Karpas-422 (cell line): ENCODE results near the gene GIPC2. TPM values are rescaled to one million over a fixed set of nuclear protein-coding genes. Genes with fewer than 3 reads are reported as not detected.

Experiments used
- DNase-seq: peaks from one replicate; pipeline ENCODE4 v3.0.0-alpha.2; 2015
- H2AFZ ChIP-seq: fragments of 200-600 bp; sonication (generic); 2 replicates; pipeline ENCODE4 v1.6.1; 2014; ENCODE audit warnings: antibody characterized with exemption, low read length, mixed read lengths
- H3K27ac ChIP-seq: fragments of 200-600 bp; sonication (generic); 2 replicates; pipeline ENCODE4 v1.5.1; 2014; ENCODE audit warnings: mild to moderate bottlenecking, low read length, moderate library complexity
- H3K27me3 ChIP-seq: fragments of 200-600 bp; sonication (generic); 2 replicates; pipeline ENCODE4 v1.6.1; 2014; ENCODE audit warnings: low read length, mixed read lengths
- H3K36me3 ChIP-seq: fragments of 200-600 bp; sonication (generic); 2 replicates; pipeline ENCODE4 v1.6.1; 2014; ENCODE audit warnings: low read length, mixed read lengths; ENCODE audit not compliant: insufficient read depth
- H3K4me1 ChIP-seq: fragments of 200-600 bp; sonication (generic); 2 replicates; pipeline ENCODE4 v1.6.1; 2014; ENCODE audit warnings: mild to moderate bottlenecking, low read length, mixed read lengths
- H3K4me2 ChIP-seq: fragments of 200-600 bp; sonication (generic); 2 replicates; pipeline ENCODE4 v1.6.1; 2014; ENCODE audit warnings: low read length, low read depth, mild to moderate bottlenecking; ENCODE audit not compliant: poor library complexity, severe bottlenecking
- H3K4me3 ChIP-seq: fragments of 200-600 bp; sonication (generic); 2 replicates; pipeline ENCODE4 v1.5.1; 2014; ENCODE audit warnings: mild to moderate bottlenecking, antibody characterized with exemption, low read length, mixed read lengths
- H3K79me2 ChIP-seq: fragments of 200-600 bp; sonication (generic); 2 replicates; pipeline ENCODE4 v1.6.1; 2014; ENCODE audit warnings: mild to moderate bottlenecking, low read length, mixed read lengths
- H3K9ac ChIP-seq: fragments of 200-600 bp; sonication (generic); 2 replicates; pipeline ENCODE4 v1.6.0; 2014; ENCODE audit warnings: low read length
- H3K9me2 ChIP-seq: fragments of 200-600 bp; sonication (generic), shearing (Covaris generic); replicated peaks from 2 replicates; pipeline ENCODE4 v1.6.0; 2014; ENCODE audit warnings: mild to moderate bottlenecking, low read length, moderate library complexity; ENCODE audit not compliant: insufficient read depth
- H3K9me3 ChIP-seq: fragments of 300-700, 200-600 bp; sonication (generic); 2 replicates; pipeline ENCODE4 v1.6.1; 2014; ENCODE audit warnings: low read length, mixed read lengths
- H4K20me1 ChIP-seq: fragments of 200-600 bp; sonication (generic); 2 replicates; pipeline ENCODE4 v1.6.1; 2014; ENCODE audit warnings: mild to moderate bottlenecking, antibody characterized with exemption, low read length, low read depth; ENCODE audit not compliant: insufficient read depth
- total RNA-seq: library from RNA; depleted of rRNA; stranded (reverse); fragments of >200 nt; shearing (Covaris generic); gene quantifications from 2 replicates; pipeline ENCODE4 v1.2.3, GENCODE V29; 2014; ENCODE audit warnings: low replicate concordance

GIPC2 gene
- total RNA-seq, 1 experiment from 2014 or later = 0.15 TPM

- H3K4me3 ChIP-seq = no peak overlapping the region
- no peak overlapping the region for H3K9ac ChIP-seq
- H3K79me2 ChIP-seq = no peaks in the 10 kb centered on the region
- no peaks in the 10 kb centered on the region for H3K9me3 ChIP-seq
- DNase-seq = no peak
- no peaks in the 10 kb centered on the region for H4K20me1 ChIP-seq
- H3K4me2 ChIP-seq = no peak overlapping the region
- H3K27me3 ChIP-seq = no peaks in the 10 kb centered on the region
- H3K4me1 ChIP-seq = no peaks in the 10 kb centered on the region
- no peaks in the 10 kb centered on the region for H3K36me3 ChIP-seq
- H2AFZ ChIP-seq = no peak overlapping the region
- H3K9me2 ChIP-seq = no peaks in the 10 kb centered on the region
- H3K27ac ChIP-seq = no peak overlapping the region
Measured at GRCh38 chr1:78094639-78095038, 48.9 kb downstream of the GIPC2 start.

- Histone ChIP-seq H3K9me2 (no peaks in the 10 kb centered on the region), H3K27me3 (no peaks in the 10 kb centered on the region), H2AFZ (no peak overlapping the region), H3K4me3 (no peak overlapping the region), H3K9me3 (no peaks in the 10 kb centered on the region), H3K36me3 (no peaks in the 10 kb centered on the region), H3K9ac (no peak overlapping the region), H3K4me1 (no peaks in the 10 kb centered on the region), H3K4me2 (no peak overlapping the region), H3K79me2 (no peaks in the 10 kb centered on the region), H4K20me1 (no peaks in the 10 kb centered on the region), H3K27ac (no peak overlapping the region)
- DNase-seq = no peak
Measured at GRCh38 chr1:78095593-78095992, 49.8 kb downstream of the GIPC2 start.

GRCh38 chr1:78096017-78096416 is 50.3 kb downstream of the GIPC2 start:
- no peak overlapping the region for H3K4me3 ChIP-seq
- no peak for DNase-seq
- H3K9me3 ChIP-seq = no peaks in the 10 kb centered on the region
- H3K27me3 ChIP-seq = no peaks in the 10 kb centered on the region
- H3K79me2 ChIP-seq = no peaks in the 10 kb centered on the region
- H2AFZ ChIP-seq = no peak overlapping the region
- H3K4me1 ChIP-seq = no peaks in the 10 kb centered on the region
- no peaks in the 10 kb centered on the region for H3K36me3 ChIP-seq
- no peak overlapping the region for H3K4me2 ChIP-seq
- no peak overlapping the region for H3K9ac ChIP-seq
- no peaks in the 10 kb centered on the region for H4K20me1 ChIP-seq
- no peaks in the 10 kb centered on the region for H3K9me2 ChIP-seq
- no peak overlapping the region for H3K27ac ChIP-seq

- H4K20me1 ChIP-seq = no peaks in the 10 kb centered on the region
- DNase-seq = no peak
- H3K27ac ChIP-seq = no peak overlapping the region
- H2AFZ ChIP-seq = no peak overlapping the region
- no peaks in the 10 kb centered on the region for H3K9me2 ChIP-seq
- no peaks in the 10 kb centered on the region for H3K27me3 ChIP-seq
- no peak overlapping the region for H3K4me2 ChIP-seq
- no peak overlapping the region for H3K4me3 ChIP-seq
- no peaks in the 10 kb centered on the region for H3K9me3 ChIP-seq
- no peaks in the 10 kb centered on the region for H3K4me1 ChIP-seq
- no peak overlapping the region for H3K9ac ChIP-seq
- H3K79me2 ChIP-seq = no peaks in the 10 kb centered on the region
- no peaks in the 10 kb centered on the region for H3K36me3 ChIP-seq
Measured at GRCh38 chr1:78096976-78097375, 51.2 kb downstream of the GIPC2 start.

GRCh38 chr1:78101051-78101450 is 55.3 kb downstream of the GIPC2 start:
- H3K9ac ChIP-seq = no peak overlapping the region
- H4K20me1 ChIP-seq = no peaks in the 10 kb centered on the region
- no peak overlapping the region for H3K4me2 ChIP-seq
- no peaks in the 10 kb centered on the region for H3K4me1 ChIP-seq
- H3K27ac ChIP-seq = no peak overlapping the region
- no peak for DNase-seq
- no peaks in the 10 kb centered on the region for H3K9me3 ChIP-seq
- H3K27me3 ChIP-seq = no peaks in the 10 kb centered on the region
- no peaks in the 10 kb centered on the region for H3K9me2 ChIP-seq
- H2AFZ ChIP-seq = no peak overlapping the region
- H3K79me2 ChIP-seq = no peaks in the 10 kb centered on the region
- no peaks in the 10 kb centered on the region for H3K36me3 ChIP-seq
- H3K4me3 ChIP-seq = no peak overlapping the region

GRCh38 chr1:78101514-78101913 is 55.7 kb downstream of the GIPC2 start:
- no peak overlapping the region for H3K4me2 ChIP-seq
- H3K27ac ChIP-seq = no peak overlapping the region
- H3K27me3 ChIP-seq = no peaks in the 10 kb centered on the region
- no peaks in the 10 kb centered on the region for H3K4me1 ChIP-seq
- H3K79me2 ChIP-seq = no peaks in the 10 kb centered on the region
- no peaks in the 10 kb centered on the region for H3K9me3 ChIP-seq
- H2AFZ ChIP-seq = no peak overlapping the region
- DNase-seq = no peak
- no peak overlapping the region for H3K9ac ChIP-seq
- H4K20me1 ChIP-seq = no peaks in the 10 kb centered on the region
- H3K4me3 ChIP-seq = no peak overlapping the region
- no peaks in the 10 kb centered on the region for H3K36me3 ChIP-seq
- H3K9me2 ChIP-seq = no peaks in the 10 kb centered on the region

- Histone ChIP-seq H4K20me1 (no peaks in the 10 kb centered on the region), H3K9ac (no peak overlapping the region), H3K9me2 (no peaks in the 10 kb centered on the region), H3K4me1 (no peaks in the 10 kb centered on the region), H2AFZ (no peak overlapping the region), H3K27ac (no peak overlapping the region), H3K9me3 (no peaks in the 10 kb centered on the region), H3K36me3 (no peaks in the 10 kb centered on the region), H3K27me3 (no peaks in the 10 kb centered on the region), H3K4me3 (no peak overlapping the region), H3K4me2 (no peak overlapping the region), H3K79me2 (no peaks in the 10 kb centered on the region)
- DNase-seq = no peak
Measured at GRCh38 chr1:78102082-78102481, 56.3 kb downstream of the GIPC2 start.

GRCh38 chr1:78102916-78103315 is 57.1 kb downstream of the GIPC2 start:
- H3K79me2 ChIP-seq = no peaks in the 10 kb centered on the region
- H3K9ac ChIP-seq = no peak overlapping the region
- no peaks in the 10 kb centered on the region for H3K4me1 ChIP-seq
- no peak for DNase-seq
- H3K9me3 ChIP-seq = no peaks in the 10 kb centered on the region
- H3K27ac ChIP-seq = no peak overlapping the region
- H3K27me3 ChIP-seq = no peaks in the 10 kb centered on the region
- no peak overlapping the region for H2AFZ ChIP-seq
- no peaks in the 10 kb centered on the region for H3K36me3 ChIP-seq
- no peak overlapping the region for H3K4me2 ChIP-seq
- H4K20me1 ChIP-seq = no peaks in the 10 kb centered on the region
- H3K9me2 ChIP-seq = no peaks in the 10 kb centered on the region
- no peak overlapping the region for H3K4me3 ChIP-seq

GRCh38 chr1:78104322-78104721 is 58.6 kb downstream of the GIPC2 start:
- DNase-seq = no peak
- no peak overlapping the region for H3K9ac ChIP-seq
- no peaks in the 10 kb centered on the region for H4K20me1 ChIP-seq
- no peaks in the 10 kb centered on the region for H3K9me3 ChIP-seq
- no peaks in the 10 kb centered on the region for H3K36me3 ChIP-seq
- H2AFZ ChIP-seq = no peak overlapping the region
- no peaks in the 10 kb centered on the region for H3K27me3 ChIP-seq
- H3K79me2 ChIP-seq = no peaks in the 10 kb centered on the region
- no peaks in the 10 kb centered on the region for H3K4me1 ChIP-seq
- no peak overlapping the region for H3K4me2 ChIP-seq
- no peak overlapping the region for H3K4me3 ChIP-seq
- no peaks in the 10 kb centered on the region for H3K9me2 ChIP-seq
- no peak overlapping the region for H3K27ac ChIP-seq
